Adrenal gland (tissue), 5 donors: ENCODE measurements around the gene GAGE10.
"Not testable (repeated sequence)": the region's sequence is repeated elsewhere in the genome, so short reads cannot be mapped to it uniquely, and the experiment has no call there.

Source experiments
- POLR2A ChIP-seq, 2 donors: fragments of 450-650 bp; IDR thresholded peaks; one replicate each; pipeline ENCODE4 v1.6.1; 2017; ENCODE audit warnings: antibody characterized with exemption in 2 of 2, mild to moderate bottlenecking in 2 of 2, moderate library complexity in 1 of 2
- TF ChIP-seq, protein P1 (sequence below), 6 experiments: fragments of 450-650 bp in 4 of 6; fragments of 200-600 bp in 2 of 6; sonication (generic) in 1 of 6; IDR thresholded peaks; 1 replicate in 5 of 6; 2 replicates in 1 of 6; pipeline versions ENCODE4 v1.5.1 to v1.8.0; 2016 to 2021; ENCODE audit warnings: antibody characterized with exemption in 6 of 6, mild to moderate bottlenecking in 2 of 6, moderate library complexity in 1 of 6
- donor health status: DM: no; HTN: no; CAD: no.

DNA sequence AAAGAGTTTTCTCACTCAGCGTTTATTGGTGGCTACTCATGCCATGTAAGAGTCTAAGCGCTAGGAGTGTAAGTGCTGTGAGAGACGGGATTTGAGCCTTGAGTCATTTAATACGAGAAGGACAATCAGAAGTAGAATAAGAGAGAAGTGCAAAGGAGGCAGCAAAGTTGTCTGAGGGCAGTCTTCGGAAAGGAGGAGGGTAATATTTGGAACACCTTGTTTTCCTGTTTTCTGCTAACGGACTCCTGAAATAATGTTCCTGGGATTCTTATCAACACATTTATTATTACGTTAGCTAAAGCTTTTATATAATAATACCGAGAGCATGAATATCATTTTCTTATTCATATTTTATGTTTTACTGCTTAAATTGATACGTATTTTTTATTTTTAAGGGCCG lies 42.0 kb downstream of the GAGE10 start:
- TF ChIP-seq, protein P1, sequence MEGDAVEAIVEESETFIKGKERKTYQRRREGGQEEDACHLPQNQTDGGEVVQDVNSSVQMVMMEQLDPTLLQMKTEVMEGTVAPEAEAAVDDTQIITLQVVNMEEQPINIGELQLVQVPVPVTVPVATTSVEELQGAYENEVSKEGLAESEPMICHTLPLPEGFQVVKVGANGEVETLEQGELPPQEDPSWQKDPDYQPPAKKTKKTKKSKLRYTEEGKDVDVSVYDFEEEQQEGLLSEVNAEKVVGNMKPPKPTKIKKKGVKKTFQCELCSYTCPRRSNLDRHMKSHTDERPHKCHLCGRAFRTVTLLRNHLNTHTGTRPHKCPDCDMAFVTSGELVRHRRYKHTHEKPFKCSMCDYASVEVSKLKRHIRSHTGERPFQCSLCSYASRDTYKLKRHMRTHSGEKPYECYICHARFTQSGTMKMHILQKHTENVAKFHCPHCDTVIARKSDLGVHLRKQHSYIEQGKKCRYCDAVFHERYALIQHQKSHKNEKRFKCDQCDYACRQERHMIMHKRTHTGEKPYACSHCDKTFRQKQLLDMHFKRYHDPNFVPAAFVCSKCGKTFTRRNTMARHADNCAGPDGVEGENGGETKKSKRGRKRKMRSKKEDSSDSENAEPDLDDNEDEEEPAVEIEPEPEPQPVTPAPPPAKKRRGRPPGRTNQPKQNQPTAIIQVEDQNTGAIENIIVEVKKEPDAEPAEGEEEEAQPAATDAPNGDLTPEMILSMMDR (IDR thresholded peaks at IDR 0.05): not testable (repeated sequence)
- not testable (repeated sequence) for TF ChIP-seq POLR2A (IDR thresholded peaks at IDR 0.05)
